HG02840 (cell line): ENCODE results near the gene PCED1B.

Source experiments
- ATAC-seq: cut with Tn5 transposase; IDR thresholded peaks from one replicate; pipeline ENCODE4 v1.9.1; 2021; ENCODE audit warnings: mild to moderate bottlenecking, moderate library complexity, moderate number of reproducible peaks; ENCODE audit not compliant: unreplicated experiment, low FRiP score

The PCED1B gene

DNA sequence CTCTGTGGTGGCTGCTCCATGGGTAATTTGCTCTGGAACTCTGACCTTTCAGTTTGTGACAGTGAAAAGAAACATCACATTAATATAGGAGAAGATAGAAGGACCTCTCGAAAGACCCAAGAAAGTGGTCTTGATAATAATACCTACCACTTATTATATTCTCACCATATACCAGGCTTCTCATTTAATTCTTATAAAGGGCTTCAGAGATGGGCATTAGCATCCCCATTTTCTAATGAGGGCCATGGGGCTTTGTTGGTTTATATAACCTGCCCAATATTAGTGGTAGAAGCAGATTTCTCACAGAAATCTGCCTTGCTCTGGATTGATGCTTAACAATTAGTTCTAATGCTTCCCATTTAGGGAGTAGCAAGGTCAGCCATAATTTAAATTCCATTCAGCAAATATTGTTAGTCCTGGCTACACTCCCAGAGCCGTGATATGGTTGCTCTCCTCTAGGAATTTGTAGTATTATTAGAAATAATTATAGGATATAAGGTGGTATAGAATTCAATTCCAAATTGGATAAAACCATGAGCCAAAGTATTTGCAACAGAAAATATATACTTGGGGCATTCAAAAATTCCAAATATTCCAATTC is 7.8 kb downstream of the PCED1B start:
- ATAC-seq = no peak

GRCh38 chr12:47088021-47088944 is 8.9 kb downstream of the PCED1B start:
- no peak for ATAC-seq

- ATAC-seq = no peak
These were observed 11.6 kb downstream of the PCED1B start for GRCh38 chr12:47091009-47091408.

DNA sequence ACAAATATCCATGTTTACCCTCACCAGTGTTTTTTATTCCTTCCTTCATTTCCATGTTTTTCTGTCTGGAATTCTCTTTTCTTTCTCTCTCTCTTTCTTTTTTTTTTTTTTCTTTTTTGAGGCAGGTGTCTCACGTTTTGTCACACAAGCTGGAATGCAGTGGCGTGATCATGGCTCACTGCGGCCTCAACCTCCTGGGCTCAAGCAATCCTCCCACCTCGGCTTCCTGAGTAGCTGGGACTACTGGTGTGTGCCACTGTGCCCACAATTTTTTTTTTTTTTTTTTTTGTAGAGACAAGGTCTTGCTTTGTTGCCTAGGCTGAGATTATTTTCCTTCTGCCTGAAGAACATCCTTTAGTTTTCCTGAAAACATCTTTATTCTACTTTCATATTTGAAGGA is 15.4 kb downstream of the PCED1B start:
- ATAC-seq = no peak

- no peak for ATAC-seq
These were observed 16.2 kb downstream of the PCED1B start for GRCh38 chr12:47095446-47096236.

GRCh38 chr12:47097276-47097896 is 18.0 kb downstream of the PCED1B start:
- ATAC-seq = no peak

DNA sequence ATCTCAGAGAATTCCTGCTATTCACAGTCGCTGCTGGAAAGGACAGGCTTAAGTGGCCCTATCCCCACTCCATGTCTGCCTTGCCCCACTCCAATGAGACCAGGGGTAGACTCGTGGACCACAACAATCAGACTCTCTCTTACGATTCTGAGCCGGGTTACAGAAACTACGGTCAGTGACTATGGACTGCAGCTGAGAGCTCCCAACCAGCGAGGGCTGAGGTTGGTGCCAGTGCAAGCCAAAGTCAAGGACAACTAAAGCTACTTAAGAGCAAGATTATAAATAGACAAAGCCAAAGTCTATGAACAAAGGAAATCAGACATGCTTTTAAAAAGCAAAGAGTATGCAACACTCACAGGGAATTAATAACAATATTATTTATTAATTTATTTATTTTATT is 18.7 kb downstream of the PCED1B start:
- no peak for ATAC-seq

GRCh38 chr12:47099610-47100009 is 20.2 kb downstream of the PCED1B start:
- no peak for ATAC-seq

DNA sequence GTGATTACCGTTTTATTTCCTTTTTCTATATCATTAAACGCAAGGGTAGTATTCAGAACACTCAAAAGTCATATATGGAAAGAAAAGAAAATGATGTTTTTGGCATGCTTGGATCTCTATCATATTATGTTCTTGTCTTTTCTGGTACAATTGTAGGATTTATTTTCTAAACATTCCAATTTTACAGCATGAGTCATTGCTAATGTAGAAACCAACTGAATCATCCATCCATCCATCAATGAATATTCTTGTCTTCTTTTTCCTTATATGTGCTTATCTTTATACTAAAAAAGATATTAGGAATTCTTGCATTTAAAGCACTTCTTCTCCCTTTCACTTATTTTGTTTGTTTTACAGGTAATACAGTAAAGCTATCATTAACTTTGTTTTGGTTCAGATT is 20.7 kb downstream of the PCED1B start:
- no peak for ATAC-seq

- no peak for ATAC-seq
These were observed 23.0 kb downstream of the PCED1B start for GRCh38 chr12:47102406-47102805.

- no peak for ATAC-seq
These were observed 23.6 kb downstream of the PCED1B start for GRCh38 chr12:47102845-47103651.

- ATAC-seq = no peak
These were observed 26.7 kb downstream of the PCED1B start for GRCh38 chr12:47105914-47106674.

DNA sequence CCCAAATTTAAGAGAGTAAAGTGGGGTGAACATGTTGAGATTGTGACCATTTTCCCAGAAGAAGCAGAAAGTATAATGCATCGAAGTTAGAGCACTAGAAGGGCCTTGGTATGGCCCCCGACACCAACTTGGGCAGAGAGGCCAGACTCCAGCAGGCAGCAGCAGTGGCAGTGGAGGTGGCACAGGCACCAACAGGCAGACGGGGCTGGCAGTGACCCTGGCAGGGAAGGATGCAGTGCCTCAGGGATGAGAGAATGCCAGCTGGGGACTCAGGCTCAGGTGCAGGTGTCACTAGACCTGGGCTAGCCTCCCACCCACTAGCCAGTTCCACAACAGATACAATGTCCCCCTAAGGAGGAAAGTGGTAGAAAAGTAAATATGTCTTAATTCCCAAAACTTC is 28.0 kb downstream of the PCED1B start:
- ATAC-seq = no peak

GRCh38 chr12:47107926-47108325 is 28.5 kb downstream of the PCED1B start:
- no peak for ATAC-seq

GRCh38 chr12:47110011-47110541 is 30.7 kb downstream of the PCED1B start:
- ATAC-seq = no peak

GRCh38 chr12:47110718-47111391 is 31.4 kb downstream of the PCED1B start:
- ATAC-seq = no peak

GRCh38 chr12:47111392-47111778 is 32.0 kb downstream of the PCED1B start:
- no peak for ATAC-seq

DNA sequence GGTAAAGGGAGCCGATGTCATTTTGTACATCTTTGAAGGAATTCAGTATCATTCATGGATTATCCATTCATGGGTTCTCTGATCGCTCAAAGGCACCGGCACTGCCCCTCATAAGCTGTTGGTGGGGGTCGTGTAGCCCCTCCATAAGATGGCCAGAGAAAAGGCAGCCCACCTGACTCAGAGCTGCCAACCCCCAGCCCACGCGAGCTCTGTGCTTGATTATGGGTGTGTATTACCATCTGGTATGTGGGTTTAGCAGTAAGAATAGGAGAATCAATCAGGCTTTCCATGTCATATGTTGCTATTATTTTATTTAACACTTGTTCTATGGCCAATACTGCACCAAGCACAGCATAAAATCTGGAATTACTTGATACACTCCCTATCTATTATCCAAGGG is 32.4 kb downstream of the PCED1B start:
- ATAC-seq = no peak
